Measurements from ENCODE around the gene CTTN. TPM values are rescaled to one million over a fixed set of nuclear protein-coding genes. Genes with fewer than 3 reads are reported as not detected.
A peak's percentile ranks its signal among the peaks of the same experiment; 100 is the strongest.

The CTTN gene
- total RNA-seq, 1 donor from 2014 or later = 211 TPM

GRCh38 chr11:70415642-70416395 is 17.5 kb downstream of the CTTN start:
- DNase-seq (ENCODE audit: extremely low spot score, unreplicated experiment) = no peak
- TF ChIP-seq CTCF (conservative IDR thresholded peaks at IDR 0.05) = no peak
- Mint-ChIP-seq H3K4me1 (ENCODE audit: unreplicated experiment) (no peaks in the 10 kb centered on the region), H3K9me3 (no peaks in the 10 kb centered on the region), H3K4me3 (no peak overlapping the region), H3K27me3 (no peaks in the 10 kb centered on the region), H3K27ac (peak overlapping the region; percentile 74), H3K36me3 (peaks cover 27% of the 10 kb centered on the region)

- Mint-ChIP-seq H3K27ac (no peak overlapping the region), H3K9me3 (no peaks in the 10 kb centered on the region)
- TF ChIP-seq CTCF (conservative IDR thresholded peaks at IDR 0.05) = no peak
These were observed 18.6 kb downstream of the CTTN start for GRCh38 chr11:70416881-70417280.

GRCh38 chr11:70418130-70418529 is 19.8 kb downstream of the CTTN start:
- TF ChIP-seq CTCF (conservative IDR thresholded peaks at IDR 0.05) = no peak
- no peak for DNase-seq (ENCODE audit: extremely low spot score, unreplicated experiment)
- Mint-ChIP-seq H3K9me3 (no peaks in the 10 kb centered on the region), H3K27ac (no peak overlapping the region), H3K36me3 (peaks cover 29% of the 10 kb centered on the region), H3K4me1 (ENCODE audit: unreplicated experiment) (no peaks in the 10 kb centered on the region), H3K4me3 (no peak overlapping the region), H3K27me3 (no peaks in the 10 kb centered on the region)

More at GRCh38 chr11:70416881-70417280, 18.6 kb downstream of the CTTN start:
- no peaks in the 10 kb centered on the region for H3K4me1 Mint-ChIP-seq (ENCODE audit: unreplicated experiment)
- no peaks in the 10 kb centered on the region for H3K27me3 Mint-ChIP-seq
- no peak overlapping the region for H3K4me3 Mint-ChIP-seq
- DNase-seq (ENCODE audit: extremely low spot score, unreplicated experiment) = no peak
- H3K36me3 Mint-ChIP-seq = peaks cover 30% of the 10 kb centered on the region

DNA sequence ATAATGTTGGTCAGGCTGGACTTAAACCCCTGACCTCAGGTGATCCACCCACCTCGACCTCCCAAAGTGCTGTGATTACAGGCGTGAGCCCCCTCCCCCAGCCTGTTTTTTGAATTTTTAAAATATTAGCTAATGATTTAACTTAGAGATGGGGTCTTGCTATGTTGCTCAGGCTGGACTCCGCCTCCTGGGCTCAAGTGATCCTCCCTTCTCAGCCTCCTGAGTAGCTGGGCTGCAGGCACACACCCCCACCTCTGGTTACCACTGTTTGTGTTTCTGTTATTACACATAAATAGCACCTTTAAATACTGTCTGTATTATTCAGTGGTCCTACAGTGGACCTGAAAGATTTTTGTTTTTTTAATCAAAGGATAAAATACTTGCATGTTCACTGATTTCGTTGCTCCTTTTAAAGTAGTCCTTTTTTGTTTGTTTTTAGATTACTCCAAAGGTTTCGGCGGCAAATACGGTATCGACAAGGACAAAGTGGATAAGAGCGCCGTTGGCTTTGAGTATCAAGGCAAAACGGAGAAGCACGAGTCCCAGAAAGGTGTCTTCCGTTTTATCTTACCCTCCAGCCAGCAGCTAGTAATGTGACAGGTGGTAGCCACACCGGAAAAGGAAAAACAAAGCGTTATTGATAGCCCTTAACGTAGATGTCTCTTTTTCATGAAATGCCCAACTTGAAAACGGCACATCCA is 21.1 kb downstream of the CTTN start:
- no peak for DNase-seq (ENCODE audit: extremely low spot score, unreplicated experiment)
- Mint-ChIP-seq H3K4me3 (no peak overlapping the region), H3K9me3 (no peaks in the 10 kb centered on the region), H3K27ac (no peak overlapping the region), H3K27me3 (no peaks in the 10 kb centered on the region), H3K36me3 (peaks cover 32% of the 10 kb centered on the region), H3K4me1 (ENCODE audit: unreplicated experiment) (no peaks in the 10 kb centered on the region)
- TF ChIP-seq CTCF (conservative IDR thresholded peaks at IDR 0.05) = no peak

DNA sequence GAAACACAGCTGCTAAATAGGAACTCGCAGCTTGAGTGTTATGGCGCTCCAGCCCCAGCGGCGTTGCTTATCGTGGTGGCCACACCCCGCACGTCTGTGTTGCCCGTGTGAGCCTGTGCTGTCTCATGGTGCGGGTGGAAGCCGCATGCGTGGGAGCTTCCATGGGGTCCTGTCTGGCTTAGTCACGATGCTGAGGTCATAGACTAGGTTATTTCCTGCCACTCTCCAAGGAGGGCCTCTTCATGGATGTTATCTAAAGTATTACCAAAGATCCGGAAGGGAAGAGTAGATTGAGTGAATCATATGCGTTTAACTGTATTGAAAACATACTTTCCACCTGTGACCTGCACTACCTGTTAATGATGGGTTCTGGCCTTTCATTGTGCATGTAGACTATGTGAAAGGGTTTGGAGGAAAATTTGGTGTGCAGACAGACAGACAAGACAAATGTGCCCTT is 21.7 kb downstream of the CTTN start:
- Mint-ChIP-seq H3K4me3 (no peak overlapping the region), H3K27ac (no peak overlapping the region), H3K4me1 (ENCODE audit: unreplicated experiment) (no peaks in the 10 kb centered on the region), H3K36me3 (peaks cover 29% of the 10 kb centered on the region), H3K27me3 (no peaks in the 10 kb centered on the region), H3K9me3 (no peaks in the 10 kb centered on the region)
- DNase-seq (ENCODE audit: extremely low spot score, unreplicated experiment) = no peak
- no peak for TF ChIP-seq CTCF (conservative IDR thresholded peaks at IDR 0.05)

All from type B pancreatic cell (in vitro differentiated cells).